HG03521 (cell line): ENCODE measurements around the gene SERGEF.

Source experiments
- ATAC-seq: cut with Tn5 transposase; IDR thresholded peaks from one replicate; pipeline ENCODE4 v1.9.1; 2021; ENCODE audit warnings: mild to moderate bottlenecking, moderate library complexity; ENCODE audit not compliant: unreplicated experiment

The SERGEF gene

GRCh38 chr11:17774232-17775034, 238.4 kb downstream of the SERGEF start:
- no peak for ATAC-seq

DNA sequence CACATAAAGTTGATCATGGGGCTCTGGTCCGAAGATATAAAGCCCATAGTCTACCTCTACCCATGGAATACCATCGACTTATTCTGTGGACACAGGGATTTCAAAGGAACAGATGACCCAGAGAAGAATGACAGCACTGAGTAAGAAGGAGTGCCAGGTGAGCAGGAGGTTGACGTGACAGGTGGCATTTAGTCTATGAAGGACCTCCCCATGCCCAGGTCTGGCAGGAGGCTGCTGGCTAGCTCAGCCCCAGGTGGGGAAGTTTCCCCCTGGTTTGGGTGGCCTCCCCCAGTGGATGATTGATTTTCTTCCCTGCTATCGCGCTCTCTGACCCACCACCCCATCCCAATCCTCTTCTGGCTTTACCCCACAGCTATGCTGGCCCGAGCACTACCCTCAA, 239.2 kb downstream of the SERGEF start:
- no peak for ATAC-seq

- no peak for ATAC-seq
Observed at GRCh38 chr11:17772704-17773600, 239.9 kb downstream of the SERGEF start.

DNA sequence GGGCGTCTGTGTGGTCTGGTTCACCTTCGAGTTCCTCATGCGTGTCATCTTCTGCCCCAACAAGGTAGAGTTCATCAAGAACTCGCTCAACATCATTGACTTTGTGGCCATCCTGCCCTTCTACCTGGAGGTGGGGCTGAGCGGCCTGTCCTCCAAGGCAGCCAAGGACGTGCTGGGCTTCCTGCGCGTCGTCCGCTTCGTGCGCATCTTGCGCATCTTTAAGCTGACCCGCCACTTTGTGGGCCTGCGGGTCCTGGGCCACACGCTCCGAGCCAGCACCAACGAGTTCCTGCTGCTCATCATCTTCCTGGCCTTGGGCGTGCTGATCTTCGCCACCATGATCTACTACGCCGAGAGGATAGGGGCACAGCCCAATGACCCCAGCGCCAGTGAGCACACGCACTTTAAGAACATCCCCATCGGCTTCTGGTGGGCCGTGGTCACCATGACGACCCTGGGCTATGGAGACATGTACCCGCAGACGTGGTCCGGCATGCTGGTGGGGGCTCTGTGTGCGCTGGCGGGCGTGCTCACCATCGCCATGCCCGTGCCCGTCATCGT, 240.9 kb downstream of the SERGEF start:
- ATAC-seq: no peak

DNA sequence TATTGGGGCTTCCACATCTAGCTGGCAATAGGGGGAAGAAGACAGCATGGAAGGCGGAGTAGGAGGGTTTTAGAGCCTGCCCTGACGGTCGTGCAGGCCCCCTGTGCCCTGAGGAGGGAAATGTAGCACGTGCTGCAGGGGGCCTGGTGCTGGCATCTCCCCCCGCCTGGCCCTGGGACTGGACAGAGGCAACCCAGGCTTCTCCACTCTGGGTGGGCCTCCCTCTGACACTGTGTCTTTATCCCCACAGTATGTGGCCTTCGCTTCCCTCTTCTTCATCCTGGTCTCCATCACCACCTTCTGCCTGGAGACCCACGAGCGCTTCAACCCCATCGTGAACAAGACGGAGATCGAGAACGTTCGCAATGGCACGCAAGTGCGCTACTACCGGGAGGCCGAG, 241.4 kb downstream of the SERGEF start:
- no peak for ATAC-seq

GRCh38 chr11:17770917-17771316, 241.9 kb downstream of the SERGEF start:
- no peak for ATAC-seq

- no peak for ATAC-seq
Observed at GRCh38 chr11:17770048-17770652, 242.7 kb downstream of the SERGEF start.

DNA sequence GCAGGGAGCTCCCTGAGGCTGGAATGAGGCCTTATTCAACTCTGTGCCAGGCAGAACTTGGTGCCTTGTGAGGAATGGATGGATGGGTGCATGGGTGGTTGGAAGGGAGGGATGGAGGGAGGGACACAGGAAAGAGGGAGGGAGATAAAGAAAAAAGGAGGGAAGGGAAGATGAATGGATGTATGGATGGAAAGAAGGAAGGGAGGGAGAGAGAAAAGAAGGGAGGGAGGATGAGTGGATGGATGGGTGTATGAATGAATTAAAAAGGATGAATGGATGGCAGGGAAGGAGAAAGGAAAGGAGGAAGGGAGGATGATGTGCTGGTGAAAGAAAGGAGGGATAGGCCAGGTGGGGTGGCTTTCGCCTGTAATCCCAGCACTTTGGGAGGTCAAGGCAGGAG, 243.6 kb downstream of the SERGEF start:
- no peak for ATAC-seq

GRCh38 chr11:17768547-17768946, 244.3 kb downstream of the SERGEF start:
- no peak for ATAC-seq

- ATAC-seq: no peak
Observed at GRCh38 chr11:17767914-17768313, 244.9 kb downstream of the SERGEF start.

- ATAC-seq: no peak
Observed at GRCh38 chr11:17767301-17767885, 245.5 kb downstream of the SERGEF start.

GRCh38 chr11:17766590-17766989, 246.3 kb downstream of the SERGEF start:
- ATAC-seq: no peak

DNA sequence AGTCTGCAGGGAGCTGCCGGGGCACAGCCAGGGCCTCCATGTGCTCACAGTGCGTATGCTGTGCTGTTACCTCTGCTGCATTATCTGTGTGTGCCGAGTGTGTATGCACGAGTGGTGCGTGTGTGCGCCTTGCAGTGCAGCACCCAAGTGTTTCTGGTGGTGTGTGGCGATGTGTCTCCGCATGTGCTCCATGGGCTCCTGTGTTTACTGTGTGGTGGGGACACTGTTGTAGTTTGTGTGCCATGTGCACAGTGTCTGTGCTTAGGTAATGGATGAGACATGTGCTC, 246.8 kb downstream of the SERGEF start:
- no peak for ATAC-seq

DNA sequence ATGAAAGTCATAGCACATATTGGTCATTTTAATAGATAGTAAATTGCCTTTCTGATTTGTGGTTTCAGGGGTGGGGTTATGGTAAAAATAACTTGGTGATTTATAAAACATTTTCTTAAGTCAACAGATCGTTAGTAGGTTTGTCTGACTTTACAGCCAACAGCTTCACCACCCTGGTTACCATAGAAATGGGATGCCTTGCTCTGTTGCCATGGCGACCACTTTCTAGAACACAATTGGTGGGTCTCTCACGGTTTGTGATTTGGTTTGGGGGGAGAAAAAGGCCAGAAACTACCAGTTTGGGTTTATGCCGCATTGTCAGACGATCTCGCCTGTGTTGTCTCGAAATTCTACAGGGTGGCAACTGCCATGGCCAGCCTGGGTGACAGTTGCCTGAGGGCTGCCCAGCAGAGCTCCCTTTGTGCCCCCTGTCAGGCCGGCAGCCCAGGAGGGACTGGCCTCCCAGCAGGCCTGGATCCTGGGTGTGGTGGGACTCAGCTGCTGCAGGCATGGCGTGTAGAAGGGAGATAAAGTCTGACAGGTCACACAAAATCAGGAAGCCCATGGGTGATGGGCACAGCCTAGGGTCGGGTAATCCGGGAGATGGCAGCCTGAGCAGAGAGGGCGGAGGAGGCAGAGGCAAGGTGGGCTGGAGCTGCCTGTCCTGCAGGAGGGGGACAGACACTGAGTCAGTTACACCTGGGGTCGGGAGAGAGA, 247.3 kb downstream of the SERGEF start:
- ATAC-seq: no peak

- no peak for ATAC-seq
Observed at GRCh38 chr11:17764446-17765218, 248.2 kb downstream of the SERGEF start.

- ATAC-seq: no peak
Observed at GRCh38 chr11:17763703-17764102, 249.1 kb downstream of the SERGEF start.

DNA sequence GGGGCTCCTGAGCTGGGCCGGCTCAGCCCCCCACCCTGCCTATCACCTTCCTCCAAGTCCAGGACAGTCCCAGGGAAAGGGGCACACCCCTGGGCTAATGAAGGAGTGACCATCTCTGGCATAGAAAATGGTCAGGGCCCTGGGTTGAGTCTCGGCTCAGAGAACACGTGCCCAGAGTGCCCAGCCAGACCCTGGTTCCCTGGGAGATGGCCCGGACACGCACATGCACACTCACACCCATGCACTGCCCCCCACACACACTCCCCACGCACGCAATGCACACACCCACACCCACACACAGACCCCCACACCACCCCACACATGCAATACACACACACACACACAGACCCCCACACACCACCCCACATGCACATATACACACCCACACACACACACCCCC, 249.6 kb downstream of the SERGEF start:
- no peak for ATAC-seq

DNA sequence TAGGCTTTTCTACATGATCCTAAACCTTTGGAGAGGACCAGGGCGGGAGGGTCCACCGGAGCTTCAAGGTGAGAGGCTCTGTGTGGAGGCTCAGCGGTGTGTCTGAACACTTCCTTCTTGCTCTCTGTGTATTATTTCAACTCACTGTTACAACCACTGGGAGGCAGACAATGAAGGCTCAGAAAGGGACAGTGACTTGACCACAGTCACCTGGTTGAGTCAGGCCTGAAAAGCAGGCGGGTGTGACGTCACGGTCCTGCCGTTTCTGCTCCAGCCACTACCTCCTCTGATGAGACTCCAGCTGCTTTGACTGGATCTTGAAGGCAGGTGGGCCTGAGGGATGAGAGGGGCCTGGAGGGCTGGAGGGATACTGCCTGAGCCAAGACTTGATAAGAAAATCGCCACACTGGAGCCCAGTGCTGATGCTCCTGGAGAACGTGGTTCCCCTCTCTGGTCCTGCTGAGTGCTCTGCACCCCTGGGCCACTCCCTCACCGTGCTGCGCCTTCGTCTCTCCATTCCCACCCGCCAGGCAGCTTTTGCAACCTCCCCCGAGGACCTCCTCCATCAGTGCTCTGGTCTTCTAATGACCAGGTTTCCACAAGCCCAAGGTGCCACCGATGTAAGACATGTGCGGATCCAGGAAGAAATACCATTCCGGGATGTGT, 250.4 kb downstream of the SERGEF start:
- ATAC-seq: peak; percentile 63
